Stomach smooth muscle (tissue), 2 donors: ENCODE measurements around the gene NDUFB10.

Experiments
- H3K27ac ChIP-seq: one replicate; pipeline ENCODE4 v1.7.0; 2013; ENCODE audit warnings: mild to moderate bottlenecking, low read length, inconsistent platforms
- H3K27me3 ChIP-seq, 2 donors: one replicate each; pipeline ENCODE4 v1.7.0; 2013; ENCODE audit warnings: low read length in 2 of 2; ENCODE audit not compliant: insufficient read depth in 2 of 2, control insufficient read depth in 1 of 2
- H3K36me3 ChIP-seq, 2 donors: one replicate each; pipeline ENCODE4 v1.7.0; 2013; ENCODE audit warnings: low read length in 2 of 2; ENCODE audit not compliant: control insufficient read depth in 2 of 2, insufficient read depth in 2 of 2
- H3K4me1 ChIP-seq: one replicate; pipeline ENCODE4 v1.7.0; 2013; ENCODE audit warnings: low read length; ENCODE audit not compliant: control insufficient read depth, insufficient read depth
- H3K4me3 ChIP-seq, 2 donors: one replicate each; pipeline ENCODE4 v1.7.0; 2013; ENCODE audit warnings: low read length in 2 of 2
- H3K9ac ChIP-seq, 2 donors: one replicate each; pipeline ENCODE4 v1.7.0; 2013; ENCODE audit warnings: low read length in 2 of 2, mild to moderate bottlenecking in 1 of 2
- H3K9me3 ChIP-seq, 2 donors: one replicate each; pipeline ENCODE4 v1.7.0; 2013; ENCODE audit warnings: low read length in 2 of 2; ENCODE audit not compliant: control insufficient read depth in 2 of 2
- donor health status: healthy.
- donor health status: Pancreatic carcinoma.

The NDUFB10 gene

DNA sequence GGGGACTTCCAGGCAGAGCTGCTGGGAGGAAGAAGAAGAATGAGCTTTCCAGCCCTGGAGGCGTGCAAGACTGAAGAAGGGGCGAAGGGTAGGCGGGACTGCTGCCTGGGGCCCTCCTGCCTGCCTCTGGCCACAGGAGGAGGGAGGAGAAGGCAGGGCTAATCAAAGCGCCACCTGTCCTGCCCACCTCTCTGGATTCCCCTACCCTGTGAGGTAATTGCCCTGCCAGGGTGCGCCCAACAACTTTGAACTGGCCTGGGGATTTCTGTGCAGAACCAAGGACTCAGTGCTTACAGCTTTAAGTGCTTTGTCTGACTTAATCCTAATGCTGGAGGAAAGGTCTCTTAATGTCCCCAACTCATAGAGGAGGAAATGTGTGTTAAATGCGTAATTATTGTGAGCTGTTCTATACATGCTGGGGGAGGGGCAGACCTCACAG, 22.1 kb downstream of the NDUFB10 start, which contains the start of gene NOXO1:
Gene NOXO1 (minus strand): TSS at position 72 of the 439 bp plus-strand sequence. CDS start 290 bp downstream, outside the sequence.
- Histone ChIP-seq H3K36me3 (peaks cover 23 to 26% of the 10 kb centered on the region in 2 donors), H3K4me1 (peaks cover 24% of the 10 kb centered on the region), H3K9me3 (no peaks in the 10 kb centered on the region), H3K27me3 (peaks cover 44 to 46% of the 10 kb centered on the region in 2 donors), H3K9ac (no peak within 1 kb of the TSS), H3K27ac (no peak within 1 kb of the TSS), H3K4me3 (no peak within 1 kb of the TSS)

DNA sequence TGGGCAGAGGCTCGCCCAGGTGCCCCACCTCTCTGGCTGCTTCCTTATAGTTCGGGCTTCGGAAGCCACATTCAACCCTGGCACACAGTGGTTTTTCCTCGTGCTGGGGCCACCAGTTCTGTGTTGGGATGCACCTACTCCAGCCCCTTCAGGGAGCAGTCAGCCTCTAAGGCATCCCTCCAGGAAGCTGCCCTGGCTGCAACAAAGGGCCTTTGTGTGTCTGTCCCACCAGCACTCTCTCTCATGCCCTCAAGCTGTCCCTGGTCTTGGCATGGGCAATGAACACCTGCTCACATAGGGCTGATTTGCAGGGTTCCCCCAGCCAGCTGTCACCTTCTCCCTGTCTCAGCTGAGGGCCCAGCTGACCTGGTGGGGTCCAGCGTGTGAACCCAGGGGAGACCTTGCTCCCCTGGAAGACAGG, 22.7 kb downstream of the NDUFB10 start:
- no peak overlapping the region for H3K9ac ChIP-seq
- H3K9me3 ChIP-seq: no peaks in the 10 kb centered on the region
- H3K27me3 ChIP-seq: peaks cover 40 to 43% of the 10 kb centered on the region in 2 donors
- peaks cover 24% of the 10 kb centered on the region for H3K4me1 ChIP-seq
- H3K36me3 ChIP-seq: peaks cover 20 to 25% of the 10 kb centered on the region in 2 donors
- no peak overlapping the region for H3K27ac ChIP-seq
- no peak overlapping the region for H3K4me3 ChIP-seq

DNA sequence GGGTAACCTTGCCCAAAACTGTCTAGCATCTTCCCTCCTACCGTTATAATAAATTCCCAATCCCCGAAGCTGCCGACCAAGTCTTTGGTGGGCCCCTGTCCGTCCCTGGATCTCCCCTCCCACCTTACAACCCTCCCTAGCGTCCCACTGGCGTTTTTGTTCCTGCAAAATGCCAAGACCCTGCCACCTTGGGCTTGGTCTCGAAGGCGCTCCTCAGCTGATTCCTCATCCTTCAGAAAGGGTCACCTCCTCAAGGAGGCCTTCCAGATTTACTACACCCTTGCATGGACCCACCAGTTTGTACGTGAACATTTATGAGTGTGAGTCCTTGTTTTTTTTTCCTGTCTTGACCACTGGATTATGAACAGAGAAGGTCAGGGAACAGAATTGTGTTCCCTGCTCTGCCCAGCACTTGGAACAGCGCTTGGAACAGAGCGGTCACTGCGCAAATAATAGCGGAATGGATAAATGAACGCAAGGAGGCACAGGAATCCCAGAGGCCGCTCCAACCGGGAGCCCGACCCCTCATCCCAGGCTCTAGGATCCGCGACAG, 23.7 kb downstream of the NDUFB10 start:
- no peak overlapping the region for H3K9ac ChIP-seq
- no peak overlapping the region for H3K27ac ChIP-seq
- H3K27me3 ChIP-seq: peaks cover 35 to 42% of the 10 kb centered on the region in 2 donors
- H3K9me3 ChIP-seq: no peaks in the 10 kb centered on the region
- peaks cover 24% of the 10 kb centered on the region for H3K4me1 ChIP-seq
- H3K4me3 ChIP-seq: peak overlapping the region; percentile 63 to 76
- peaks cover 11 to 18% of the 10 kb centered on the region in 2 donors for H3K36me3 ChIP-seq

DNA sequence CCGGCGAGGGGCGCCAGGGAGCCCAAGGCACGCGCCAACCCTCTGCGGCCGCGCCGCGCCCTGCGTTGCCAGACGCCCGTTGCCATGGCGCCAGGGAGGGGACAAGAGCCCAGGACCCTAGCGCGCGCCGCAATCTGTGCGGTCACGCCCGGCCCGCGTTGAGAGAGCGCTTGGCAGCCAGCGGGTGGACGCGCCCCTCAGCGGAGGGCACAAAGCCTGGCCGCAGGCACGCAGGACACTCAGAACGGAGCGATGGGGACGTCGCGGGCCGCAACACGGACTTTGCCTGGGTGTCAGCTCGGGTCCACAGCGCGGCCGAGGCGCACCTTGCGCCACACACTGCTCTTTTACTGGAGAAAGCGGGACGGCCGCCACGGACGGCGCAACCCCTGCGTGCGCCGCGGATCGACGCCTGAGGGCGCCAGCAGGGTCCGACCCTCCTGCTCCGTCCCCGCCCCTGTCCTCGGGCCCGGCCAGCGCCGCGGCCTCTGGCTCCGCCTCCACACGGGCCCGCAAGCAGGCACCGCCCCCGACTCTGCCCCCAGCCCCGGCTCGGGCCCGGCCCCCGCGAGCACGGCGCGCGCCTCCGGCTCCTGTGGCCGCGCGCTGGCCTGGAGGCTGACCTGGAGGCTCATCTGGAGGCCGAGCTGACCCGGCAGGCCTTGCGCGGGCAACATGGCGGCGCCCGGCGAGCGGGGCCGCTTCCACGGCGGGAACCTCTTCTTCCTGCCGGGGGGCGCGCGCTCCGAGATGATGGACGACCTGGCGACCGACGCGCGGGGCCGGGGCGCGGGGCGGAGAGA, 24.4 kb downstream of the NDUFB10 start, which contains the start of gene GFER:
Gene GFER (plus strand): TSS at position 650 of the 803 bp plus-strand sequence. CDS start 26 bp downstream, at position 676.
- H3K27me3 ChIP-seq: peaks cover 38 to 40% of the 10 kb centered on the region in 2 donors
- no peak within 1 kb of the TSS for H3K27ac ChIP-seq
- peak within 1 kb of the TSS; percentile 63 to 76 for H3K4me3 ChIP-seq
- no peaks in the 10 kb centered on the region for H3K9me3 ChIP-seq
- H3K9ac ChIP-seq: peak within 1 kb of the TSS; percentile 64 to 72
- H3K36me3 ChIP-seq: peaks cover 11 to 16% of the 10 kb centered on the region in 2 donors
- peaks cover 24% of the 10 kb centered on the region for H3K4me1 ChIP-seq

DNA sequence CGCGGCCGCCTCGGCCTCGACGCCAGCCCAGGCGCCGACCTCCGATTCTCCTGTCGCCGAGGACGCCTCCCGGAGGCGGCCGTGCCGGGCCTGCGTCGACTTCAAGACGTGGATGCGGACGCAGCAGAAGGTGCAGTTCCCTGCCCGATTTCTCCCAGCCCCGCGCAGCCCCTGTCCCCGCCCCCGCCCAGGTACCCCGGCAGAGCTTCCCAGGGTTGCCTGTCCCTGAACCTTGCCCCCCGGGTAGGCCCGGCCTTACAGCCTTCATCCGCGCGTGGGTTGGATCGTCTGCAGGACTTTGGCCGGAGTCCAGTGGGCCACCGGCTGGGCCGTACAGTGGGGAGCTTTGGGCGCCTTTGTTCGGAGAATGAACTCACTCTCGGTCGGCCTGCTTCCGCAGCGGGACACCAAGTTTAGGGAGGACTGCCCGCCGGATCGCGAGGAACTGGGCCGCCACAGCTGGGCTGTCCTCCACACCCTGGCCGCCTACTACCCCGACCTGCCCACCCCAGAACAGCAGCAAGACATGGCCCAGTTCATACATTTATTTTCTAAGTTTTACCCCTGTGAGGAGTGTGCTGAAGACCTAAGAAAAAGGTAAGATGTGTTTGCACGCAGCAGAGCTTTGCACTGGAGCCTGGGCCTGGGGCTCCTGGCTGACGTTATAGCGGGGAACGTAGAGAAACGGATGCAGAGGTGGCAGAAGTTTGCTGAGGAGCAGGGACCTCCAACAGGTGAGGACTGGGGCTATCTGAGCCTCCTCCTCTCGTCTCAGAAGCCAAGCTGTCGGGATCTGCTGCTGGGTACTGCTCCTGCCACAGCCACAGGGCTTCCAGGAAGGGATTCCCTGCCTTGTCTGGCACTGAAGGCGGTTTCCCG, 25.2 kb downstream of the NDUFB10 start:
- peaks cover 11 to 16% of the 10 kb centered on the region in 2 donors for H3K36me3 ChIP-seq
- H3K9ac ChIP-seq: peak overlapping the region; percentile 62 to 72
- peak overlapping the region; percentile 63 to 76 for H3K4me3 ChIP-seq
- peaks cover 40 to 42% of the 10 kb centered on the region in 2 donors for H3K27me3 ChIP-seq
- no peak overlapping the region for H3K27ac ChIP-seq
- H3K9me3 ChIP-seq: no peaks in the 10 kb centered on the region
- peaks cover 24% of the 10 kb centered on the region for H3K4me1 ChIP-seq

DNA sequence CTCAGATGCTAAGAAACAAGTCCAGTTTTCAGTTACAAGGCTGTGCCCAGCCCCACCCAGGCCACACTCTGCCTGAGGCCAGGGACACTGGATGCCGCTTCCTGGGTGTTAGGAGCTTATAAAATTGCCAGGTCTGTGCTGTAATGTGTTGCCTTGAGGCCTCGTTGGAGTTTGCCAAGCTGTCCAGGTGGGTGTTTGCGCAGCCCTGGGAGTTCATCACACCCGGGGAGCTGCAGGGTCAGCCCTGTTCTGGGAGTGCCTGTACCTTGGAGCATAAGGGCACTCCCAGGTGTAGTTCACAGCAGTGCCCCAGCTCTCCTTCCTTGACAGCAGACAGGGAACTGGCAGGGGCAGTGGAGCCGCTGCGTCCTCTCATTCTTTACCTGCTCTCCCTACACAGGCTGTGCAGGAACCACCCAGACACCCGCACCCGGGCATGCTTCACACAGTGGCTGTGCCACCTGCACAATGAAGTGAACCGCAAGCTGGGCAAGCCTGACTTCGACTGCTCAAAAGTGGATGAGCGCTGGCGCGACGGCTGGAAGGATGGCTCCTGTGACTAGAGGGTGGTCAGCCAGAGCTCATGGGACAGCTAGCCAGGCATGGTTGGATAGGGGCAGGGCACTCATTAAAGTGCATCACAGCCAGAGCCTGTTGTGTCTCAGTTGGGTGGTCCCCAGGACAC, 26.3 kb downstream of the NDUFB10 start:
- Histone ChIP-seq H3K27ac (no peak overlapping the region), H3K27me3 (peaks cover 35 to 38% of the 10 kb centered on the region in 2 donors)

DNA sequence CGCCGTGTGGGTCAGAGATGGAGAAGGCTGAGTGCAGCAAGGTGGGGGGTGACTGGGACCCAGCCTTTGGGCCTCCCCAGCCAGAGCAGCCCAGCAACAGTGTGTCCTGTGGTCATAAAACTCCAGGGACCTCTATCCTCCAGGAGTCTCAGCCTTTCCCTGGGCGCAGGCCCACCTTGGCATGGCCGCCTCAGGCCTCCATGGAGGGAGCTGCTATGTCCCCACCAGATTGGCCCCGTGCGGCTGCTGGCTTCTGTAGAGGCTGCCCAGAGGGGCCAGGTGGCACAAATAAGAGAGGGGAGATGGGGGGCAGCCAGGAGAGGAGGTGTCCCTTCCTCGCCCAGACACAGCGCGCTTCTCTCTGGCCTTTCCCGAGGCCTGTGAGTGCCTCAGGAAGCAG, 27.9 kb downstream of the NDUFB10 start:
- Histone ChIP-seq H3K36me3 (peaks cover 11 to 16% of the 10 kb centered on the region in 2 donors), H3K4me1 (peaks cover 39% of the 10 kb centered on the region), H3K9ac (no peak overlapping the region), H3K27me3 (peaks cover 32% of the 10 kb centered on the region in 2 donors), H3K27ac (no peak overlapping the region), H3K9me3 (no peaks in the 10 kb centered on the region), H3K4me3 (no peak overlapping the region)

More for the DNA sequence above, 26.3 kb downstream of the NDUFB10 start:
- Histone ChIP-seq H3K36me3 (peaks cover 11 to 16% of the 10 kb centered on the region in 2 donors), H3K9ac (no peak overlapping the region), H3K4me1 (peaks cover 26% of the 10 kb centered on the region), H3K4me3 (peak overlapping the region in 1 of 2 donors; percentile 76), H3K9me3 (no peaks in the 10 kb centered on the region)

DNA sequence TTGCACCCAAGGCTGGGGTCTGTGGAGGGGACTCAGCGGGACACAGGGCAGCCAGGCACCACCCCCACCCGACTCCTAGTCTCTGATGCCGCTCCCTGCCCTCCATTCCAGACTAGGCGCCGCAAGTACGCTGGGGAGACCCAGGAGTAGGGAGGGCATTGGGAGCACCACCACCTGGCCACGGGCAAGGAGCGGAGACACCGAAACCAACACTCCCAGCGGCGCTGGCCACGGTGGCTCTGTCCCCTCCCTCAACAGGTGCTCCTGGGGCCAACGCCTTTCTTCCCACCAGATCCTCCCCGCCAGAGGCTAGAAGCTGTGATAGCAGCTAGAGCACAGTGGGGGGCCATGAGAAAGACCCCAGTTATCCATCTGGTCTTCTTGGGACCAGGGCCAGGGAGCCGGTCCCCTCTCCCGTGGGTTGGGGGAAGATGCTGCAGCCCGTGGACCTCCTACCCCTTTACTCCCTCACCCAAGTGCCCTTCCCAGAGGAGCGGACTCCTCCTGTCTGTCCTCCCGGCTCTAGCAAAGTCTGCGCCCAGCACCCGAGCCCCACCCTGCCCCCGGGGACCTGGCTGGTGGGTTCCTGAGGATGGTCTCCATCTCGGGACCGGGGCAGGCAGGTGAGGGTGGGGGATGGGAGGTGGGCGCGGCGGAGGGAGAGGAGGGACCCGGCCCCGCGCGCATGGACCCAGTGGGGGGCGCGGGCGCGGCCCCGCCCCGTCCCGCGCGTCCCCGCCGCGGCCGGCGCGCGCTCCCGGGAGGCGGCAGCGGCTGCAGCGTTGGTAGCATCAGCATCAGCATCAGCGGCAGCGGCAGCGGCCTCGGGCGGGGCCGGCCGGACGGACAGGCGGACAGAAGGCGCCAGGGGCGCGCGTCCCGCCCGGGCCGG, 30.1 kb downstream of the NDUFB10 start, which contains the start of gene SYNGR3:
Gene SYNGR3 (plus strand): TSS at position 762 of the 892 bp plus-strand sequence. CDS start 133 bp downstream, outside the sequence.
- Histone ChIP-seq H3K9me3 (no peaks in the 10 kb centered on the region), H3K27ac (no peak within 1 kb of the TSS), H3K4me3 (no peak within 1 kb of the TSS), H3K4me1 (peaks cover 34% of the 10 kb centered on the region), H3K36me3 (peaks cover 11 to 16% of the 10 kb centered on the region in 2 donors), H3K9ac (no peak within 1 kb of the TSS), H3K27me3 (peaks cover 27 to 29% of the 10 kb centered on the region in 2 donors)

DNA sequence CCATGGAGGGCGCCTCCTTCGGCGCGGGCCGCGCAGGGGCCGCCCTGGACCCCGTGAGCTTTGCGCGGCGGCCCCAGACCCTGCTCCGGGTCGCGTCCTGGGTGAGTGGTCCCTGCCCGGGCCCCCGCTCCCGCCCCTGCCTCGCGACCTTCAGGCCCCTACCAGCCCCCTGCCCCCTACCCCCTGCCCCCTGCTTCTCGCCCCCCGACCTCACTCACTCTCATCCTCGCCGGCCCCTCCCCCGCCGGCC, 30.7 kb downstream of the NDUFB10 start:
- no peak overlapping the region for H3K4me3 ChIP-seq
- peaks cover 28% of the 10 kb centered on the region for H3K4me1 ChIP-seq
- H3K36me3 ChIP-seq: peaks cover 11 to 16% of the 10 kb centered on the region in 2 donors
- no peaks in the 10 kb centered on the region for H3K9me3 ChIP-seq
- H3K9ac ChIP-seq: no peak overlapping the region
- H3K27me3 ChIP-seq: peaks cover 27 to 29% of the 10 kb centered on the region in 2 donors
- H3K27ac ChIP-seq: no peak overlapping the region
